Cerebellar cortex (tissue), 1 donor: ENCODE measurements around the gene CMTR1.
A peak's percentile ranks its signal among the peaks of the same experiment; 100 is the strongest.
"Not testable (repeated sequence)": the region's sequence is repeated elsewhere in the genome, so short reads cannot be mapped to it uniquely, and the experiment has no call there.

Experiments
- DNase-seq: peaks from one replicate; pipeline ENCODE4 v3.0.0-alpha.2; 2015; ENCODE audit warnings: low spot score

The CMTR1 gene

DNA sequence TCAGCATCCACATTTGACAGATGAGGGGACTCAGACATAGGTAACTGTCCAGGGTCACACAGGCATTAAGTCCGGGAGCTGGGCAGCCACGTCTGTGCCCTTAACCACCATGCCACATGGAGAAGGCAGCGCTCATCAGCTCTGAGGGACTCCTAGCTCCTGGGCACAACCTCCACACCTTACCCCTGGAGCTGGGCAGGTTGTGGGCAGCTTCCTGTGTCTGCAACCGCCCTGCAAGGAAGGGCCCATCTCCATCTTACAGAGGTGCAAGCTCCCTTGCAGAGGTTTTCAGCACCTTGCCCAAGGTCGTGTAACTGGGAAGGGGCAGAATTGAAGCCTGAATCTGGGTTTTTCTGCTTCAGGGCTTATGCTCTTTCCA lies 58.8 kb downstream of the CMTR1 start:
- no peak for DNase-seq

DNA sequence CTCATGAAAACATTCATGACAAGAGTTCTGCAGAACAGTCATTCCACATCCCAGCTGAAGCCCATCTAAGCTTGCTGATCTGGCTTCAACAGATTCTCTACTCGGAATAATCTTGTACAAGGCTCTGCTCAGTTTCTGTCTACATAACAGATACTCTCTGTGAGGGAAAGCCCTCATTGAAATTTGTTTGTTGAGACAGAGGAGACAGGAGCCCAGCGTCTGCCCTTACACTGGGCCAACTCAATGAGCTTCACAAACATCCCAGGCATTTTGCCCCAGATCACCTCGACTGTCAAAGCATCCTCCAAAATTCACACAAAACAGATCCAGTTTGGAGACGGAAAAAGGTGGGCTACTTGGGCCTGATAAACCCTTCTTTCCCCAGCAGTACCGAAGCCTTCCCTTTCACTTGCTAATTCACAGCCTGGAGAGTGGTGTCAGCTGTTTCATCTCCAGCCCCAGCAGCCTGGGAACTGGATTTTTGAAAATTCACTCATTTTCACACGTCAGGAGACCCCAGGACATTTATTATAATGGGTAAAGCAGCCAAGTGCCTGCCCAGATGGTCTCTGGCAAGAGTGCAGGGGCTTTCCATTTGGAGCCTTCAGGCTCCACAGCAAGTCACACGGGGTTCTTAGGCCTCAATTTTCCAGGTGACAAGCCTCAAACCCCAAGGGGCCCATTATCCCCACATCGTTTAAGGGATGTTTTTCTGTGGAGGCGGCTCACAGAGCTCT lies 59.4 kb downstream of the CMTR1 start:
- peak; percentile 34 for DNase-seq

DNA sequence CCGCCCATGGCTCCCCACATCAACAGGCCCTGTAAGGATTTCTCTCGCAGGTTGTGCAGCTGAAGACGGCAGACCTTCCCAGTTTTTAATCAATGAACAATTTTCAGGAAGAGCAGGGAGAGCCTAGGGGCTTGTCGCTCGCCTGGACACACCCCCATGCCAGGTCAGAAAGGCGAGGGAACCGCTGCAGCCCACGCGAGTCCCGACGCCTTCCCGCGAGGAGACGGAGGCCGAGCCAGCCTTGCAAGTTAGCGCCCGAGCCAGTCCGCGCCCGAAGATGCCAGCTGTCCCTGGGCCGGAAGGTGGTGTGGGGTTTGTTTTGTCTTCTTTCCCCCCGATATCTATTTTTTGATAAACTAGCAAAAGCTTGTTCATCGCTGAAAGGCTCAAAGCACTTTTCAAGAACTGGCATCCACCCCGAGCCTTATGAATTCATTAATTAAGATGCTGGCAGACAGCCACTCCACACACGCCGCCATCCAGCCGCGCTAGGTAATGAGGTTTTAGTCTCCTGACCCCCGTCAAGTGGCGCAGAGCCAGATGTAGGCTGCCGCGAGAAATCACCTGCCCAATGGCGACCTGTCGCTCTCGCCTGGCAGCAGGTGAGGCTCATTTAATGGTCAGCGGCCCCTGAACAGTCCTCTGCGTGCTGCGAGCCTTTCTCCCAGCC lies 60.1 kb downstream of the CMTR1 start:
- DNase-seq, result peak; percentile 61

DNA sequence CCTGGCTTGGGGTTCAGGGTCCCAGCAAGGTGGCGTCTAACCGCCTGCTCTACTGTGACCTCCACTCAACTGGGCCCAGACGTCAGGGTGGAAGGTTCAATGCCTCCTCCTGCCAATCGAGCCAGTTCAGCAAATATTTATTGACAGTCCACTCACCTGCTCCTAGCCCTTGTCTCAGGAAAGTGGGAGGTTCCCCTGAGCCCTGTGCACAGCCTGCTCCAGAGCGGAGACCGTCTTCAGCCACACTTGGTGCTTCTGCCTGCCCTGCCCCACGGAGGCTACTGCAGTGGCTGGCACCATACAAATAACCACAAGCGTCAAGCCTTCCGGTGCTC lies 60.6 kb downstream of the CMTR1 start:
- no peak for DNase-seq

DNA sequence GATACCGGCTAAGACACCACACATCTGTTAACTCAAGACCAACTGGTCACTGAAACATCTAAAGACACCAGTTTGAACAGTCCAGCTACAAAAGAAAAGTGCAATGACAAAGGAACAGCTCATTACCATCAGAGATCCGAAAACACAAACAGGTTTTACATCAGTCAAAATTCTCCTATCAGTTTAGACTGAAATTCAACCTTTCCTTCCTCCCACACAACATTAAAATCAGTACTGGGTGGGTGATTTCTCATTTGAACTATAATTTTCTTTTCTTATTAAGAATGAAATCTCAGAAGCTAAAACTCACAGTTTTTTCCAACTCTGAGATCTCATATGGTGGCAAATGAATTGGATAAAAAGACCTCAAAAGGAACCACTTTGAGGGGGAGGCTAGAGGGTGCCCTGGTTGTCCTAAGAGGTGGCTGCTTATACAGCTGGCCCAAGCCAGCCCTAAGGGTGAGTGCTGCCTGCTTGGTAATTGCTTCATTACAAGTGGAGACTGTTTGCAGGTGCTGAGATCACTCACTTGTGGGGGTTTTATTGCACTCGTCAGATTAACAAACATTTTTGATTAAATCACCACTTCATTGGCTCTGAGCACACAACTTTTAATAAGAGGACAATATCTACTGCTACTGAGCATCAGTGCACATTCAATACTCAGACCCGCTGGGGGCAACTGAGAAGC lies 62.4 kb downstream of the CMTR1 start:
- no peak for DNase-seq

DNA sequence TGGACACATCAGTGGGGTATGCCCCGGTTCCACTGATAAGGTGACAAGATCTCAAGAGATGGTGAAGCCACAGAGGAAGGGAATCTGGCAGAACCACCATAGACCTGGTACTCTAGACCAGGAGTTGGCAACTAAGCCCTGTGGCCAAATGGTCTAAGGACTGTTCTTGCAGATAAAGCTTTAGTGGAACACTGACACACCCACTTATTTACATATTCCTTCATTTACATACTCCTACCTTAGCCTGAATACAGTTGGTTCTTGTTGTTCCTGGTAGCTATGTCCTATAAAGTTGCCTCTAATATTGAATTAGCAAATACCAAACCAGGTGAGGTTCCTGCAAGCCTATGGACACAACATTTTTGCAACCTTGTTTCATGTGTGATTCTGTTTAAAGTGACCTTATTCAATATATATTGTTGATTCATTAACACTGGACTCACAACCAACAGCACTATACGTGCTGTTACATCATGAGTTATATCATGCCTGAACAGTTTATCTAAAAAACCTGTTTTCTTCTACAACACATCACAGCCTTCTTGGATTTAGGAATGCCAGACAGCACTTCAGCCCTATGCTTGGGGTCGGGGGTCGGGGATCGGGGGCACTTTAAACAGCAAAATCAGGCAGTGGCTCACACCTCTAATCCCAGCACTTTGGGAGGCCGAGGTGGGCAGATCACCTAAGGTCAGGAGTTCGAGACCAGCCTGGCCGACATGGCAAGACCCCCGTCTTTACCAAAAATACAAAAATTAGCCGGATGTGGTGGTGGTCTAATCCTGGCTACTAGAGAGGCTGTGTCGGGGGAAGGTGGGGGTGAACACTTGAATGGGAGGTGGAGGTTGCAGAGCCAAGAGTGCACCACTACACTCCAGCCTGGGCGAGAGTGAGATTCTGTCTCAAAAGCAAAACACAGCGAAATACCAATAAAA lies 64.2 kb downstream of the CMTR1 start:
- DNase-seq, result no peak

DNA sequence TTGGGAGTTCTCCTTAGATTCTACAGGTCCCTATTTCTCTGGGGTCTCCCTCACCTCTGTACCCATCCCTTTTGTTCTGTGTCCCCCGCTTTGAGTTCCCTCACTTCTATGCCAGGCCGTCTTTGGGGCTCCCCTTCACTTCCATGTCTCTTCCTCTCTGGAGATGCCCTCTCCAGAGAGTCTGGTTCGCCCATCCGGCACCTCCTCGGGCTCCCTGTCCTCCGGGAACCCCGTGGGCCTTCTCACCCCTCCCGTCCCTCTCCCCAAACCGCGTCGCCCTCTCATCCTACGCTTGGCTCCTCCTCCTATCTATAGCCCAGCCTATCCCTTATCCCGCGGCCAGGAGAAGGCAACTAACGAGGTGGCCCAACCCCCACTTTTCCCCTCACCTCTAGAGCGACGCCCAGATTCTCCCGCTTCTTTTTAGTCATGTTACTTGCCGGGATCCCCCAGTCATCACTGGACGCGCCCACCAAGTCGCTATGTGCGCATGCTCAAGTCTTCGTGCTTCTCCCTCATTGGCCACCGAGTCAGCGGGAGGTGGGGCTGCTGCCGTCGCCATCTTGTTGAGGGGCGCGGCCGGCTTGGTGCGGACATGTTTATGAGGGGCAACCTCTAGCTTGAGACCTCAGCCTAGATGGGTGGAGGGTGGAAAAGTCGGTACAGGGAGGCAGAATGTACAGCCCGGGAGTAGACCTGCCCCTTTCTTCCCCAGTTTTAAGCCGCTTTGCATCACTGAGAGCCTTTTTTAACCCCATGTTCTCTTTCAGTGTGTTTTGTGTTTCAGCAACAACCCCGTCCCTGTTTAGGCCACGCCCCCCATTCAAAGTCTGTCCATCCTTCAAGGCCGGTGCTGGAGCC lies 66.6 kb downstream of the CMTR1 start, which contains the start of gene CCDC167:
Gene CCDC167 (minus strand): TSS at position 461 of the 861 bp plus-strand sequence. CDS start 30 bp downstream, at position 431.
- peak; percentile 98 for DNase-seq

DNA sequence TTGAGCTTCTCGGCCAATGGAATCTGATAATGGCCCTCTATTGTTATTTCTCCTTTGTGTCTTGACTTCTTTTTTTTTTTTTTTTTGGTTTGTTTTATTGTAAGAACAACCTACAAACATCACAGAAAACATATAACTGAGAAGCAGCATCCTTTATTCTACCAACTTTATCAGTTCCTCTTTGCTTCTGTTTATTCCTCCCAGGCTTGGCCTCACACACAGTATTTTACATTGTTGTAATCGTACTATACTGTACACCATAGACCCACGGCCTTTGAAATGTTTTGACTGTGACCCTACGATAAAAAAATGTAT lies 67.2 kb downstream of the CMTR1 start:
- DNase-seq, result no peak

DNA sequence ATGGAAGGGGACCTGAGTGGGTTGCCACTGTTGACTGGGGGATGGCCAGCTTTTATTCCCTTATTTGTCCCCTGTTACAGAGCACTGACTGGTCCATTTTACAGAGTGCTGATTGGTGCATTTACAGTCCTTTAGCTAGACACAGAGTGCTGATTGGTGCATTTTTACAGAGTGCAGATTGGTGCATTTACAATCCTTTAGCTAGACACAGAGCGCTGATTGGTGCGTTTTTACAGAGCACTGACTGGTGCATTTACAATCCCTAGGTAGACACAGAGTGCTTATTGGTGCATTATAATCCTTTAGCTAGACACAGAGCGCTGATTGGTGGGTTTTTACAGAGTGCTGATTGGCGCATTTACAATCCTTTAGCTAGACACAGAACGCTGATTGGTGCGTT lies 67.9 kb downstream of the CMTR1 start:
- not testable (repeated sequence) for DNase-seq

DNA sequence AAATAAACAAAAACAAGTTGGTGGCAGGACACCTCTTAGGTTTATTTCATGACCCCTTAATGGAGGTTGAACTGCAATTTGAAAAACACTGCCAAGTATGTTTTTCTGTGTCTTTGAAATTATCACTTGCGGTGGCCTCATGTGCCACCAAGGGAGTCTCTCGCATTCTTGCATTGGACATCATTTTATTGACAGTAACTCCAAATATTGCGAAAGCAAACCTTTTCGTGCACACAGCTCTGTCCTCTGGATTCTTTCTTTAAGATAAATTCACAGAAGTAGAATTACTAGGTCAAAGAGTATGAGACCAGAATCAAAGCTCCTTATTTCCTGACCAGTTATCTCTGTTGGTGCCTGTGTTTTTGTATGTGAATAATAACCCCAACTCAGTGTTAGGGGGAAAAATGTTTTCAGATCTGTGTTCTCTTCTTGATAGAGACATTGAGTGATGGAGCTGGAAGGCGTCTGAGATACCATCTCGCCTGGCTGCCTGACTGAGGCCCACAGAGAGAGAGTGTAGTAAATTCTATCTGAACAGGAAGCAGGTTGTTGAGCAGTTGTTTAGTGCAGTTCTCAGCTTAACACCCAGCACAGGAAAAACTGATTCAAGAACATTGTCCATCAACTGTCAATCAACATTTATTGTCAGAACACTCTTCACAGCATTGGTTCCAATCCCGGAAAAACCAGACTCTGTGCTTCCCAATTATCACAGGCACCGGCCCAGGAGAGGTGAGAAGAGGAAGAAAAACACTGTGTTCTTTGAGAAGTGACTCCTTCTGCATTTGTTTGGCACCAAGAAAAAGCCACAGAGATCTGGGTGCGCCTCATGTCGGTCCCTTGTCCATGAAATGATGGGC lies 68.8 kb downstream of the CMTR1 start:
- DNase-seq, result no peak

DNA sequence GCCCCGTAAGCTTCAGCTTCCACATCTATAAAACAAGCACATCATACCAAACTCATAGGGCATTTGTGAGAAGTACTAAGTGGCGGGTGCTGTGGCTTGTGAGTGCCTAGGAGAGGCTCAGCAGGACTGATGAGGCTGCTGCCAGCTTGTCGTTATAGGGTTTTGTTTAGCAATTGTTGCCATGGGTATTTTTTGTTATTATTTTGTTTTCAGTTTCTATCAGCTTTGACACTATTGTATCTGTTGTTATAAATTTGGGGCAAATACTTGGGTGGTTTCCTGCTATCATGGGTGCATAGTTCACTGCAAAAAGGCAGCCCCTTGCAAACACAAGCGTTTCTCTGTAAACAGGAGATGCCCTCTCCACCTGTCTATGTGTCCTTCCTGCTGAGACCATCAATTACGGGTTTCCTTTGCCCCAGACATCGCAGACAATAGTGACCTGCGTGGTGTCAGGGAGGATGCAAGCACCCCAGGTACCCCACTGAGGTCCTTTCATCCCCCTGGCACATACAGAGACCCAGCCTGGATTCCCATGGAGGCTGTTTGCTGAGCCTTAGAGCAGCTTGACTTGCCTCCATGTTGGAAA lies 69.8 kb downstream of the CMTR1 start:
- DNase-seq, result no peak

DNA sequence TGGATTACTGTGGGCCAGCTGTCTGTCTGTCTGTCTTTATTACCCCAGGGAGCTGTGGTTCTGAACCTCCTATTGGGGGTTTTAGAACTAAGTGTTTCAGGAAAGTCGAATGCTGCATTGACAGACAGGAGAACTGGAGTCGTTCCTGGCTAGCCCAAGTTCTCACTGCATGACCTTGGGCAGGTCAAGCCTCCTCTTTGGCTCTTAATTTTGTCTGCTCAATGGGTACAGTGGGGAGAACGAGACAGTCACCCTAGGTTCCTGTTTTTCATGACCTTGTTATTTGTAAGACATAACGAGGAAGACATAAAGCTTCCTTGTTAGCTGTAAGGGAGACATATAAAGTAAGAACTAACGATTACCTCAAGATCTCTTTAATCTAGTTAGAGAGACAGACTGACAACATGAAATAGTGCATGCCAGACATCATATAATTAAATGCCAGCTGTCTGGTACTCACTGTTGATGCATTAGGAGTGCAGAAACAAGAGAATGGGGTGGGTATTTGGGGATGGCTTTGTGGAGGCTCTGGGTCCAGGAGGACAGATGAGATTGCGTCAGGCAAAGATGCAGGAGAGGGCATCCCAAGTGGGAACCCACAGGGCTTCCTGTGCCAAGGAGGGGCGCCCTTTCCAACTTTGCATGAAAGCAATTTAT lies 70.4 kb downstream of the CMTR1 start:
- no peak for DNase-seq

DNA sequence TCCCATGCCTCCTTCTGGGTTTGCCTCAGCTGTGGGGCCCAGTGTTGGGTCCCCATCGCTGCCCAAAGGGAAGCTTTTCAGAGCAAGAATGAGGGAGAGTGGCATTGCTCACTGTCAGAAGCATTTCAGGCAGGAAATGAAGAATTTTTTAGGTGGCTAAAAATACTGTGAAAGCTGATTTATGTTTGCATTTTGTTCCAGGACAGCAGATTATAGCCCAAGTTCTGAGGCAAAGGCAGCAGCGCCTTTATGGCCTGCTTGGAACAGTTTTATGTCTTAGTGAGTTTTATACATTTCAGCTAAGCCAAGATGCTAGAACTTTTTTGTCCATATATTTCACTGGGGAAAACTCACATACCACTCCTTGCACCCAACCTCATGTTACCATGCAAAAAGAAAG lies 71.0 kb downstream of the CMTR1 start:
- DNase-seq, result no peak

DNA sequence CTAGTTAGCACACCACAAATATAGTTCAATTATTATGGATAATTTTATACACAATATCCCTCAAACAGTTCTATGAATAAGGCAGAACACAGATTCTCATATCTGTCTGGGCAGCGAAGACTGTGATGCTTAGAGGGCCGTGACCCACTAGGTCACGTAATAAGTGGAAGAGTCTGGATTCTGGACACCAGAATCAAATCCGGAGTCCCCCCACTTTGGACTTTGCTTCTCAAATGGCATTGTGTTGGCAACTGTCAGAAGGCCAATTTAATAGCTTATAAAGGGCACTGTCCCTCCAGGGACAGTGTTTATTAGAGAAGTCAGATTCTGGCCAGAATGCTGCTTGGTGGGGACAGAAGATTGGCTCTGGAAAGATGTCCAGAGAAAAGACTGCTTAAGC lies 73.5 kb downstream of the CMTR1 start:
- no peak for DNase-seq

DNA sequence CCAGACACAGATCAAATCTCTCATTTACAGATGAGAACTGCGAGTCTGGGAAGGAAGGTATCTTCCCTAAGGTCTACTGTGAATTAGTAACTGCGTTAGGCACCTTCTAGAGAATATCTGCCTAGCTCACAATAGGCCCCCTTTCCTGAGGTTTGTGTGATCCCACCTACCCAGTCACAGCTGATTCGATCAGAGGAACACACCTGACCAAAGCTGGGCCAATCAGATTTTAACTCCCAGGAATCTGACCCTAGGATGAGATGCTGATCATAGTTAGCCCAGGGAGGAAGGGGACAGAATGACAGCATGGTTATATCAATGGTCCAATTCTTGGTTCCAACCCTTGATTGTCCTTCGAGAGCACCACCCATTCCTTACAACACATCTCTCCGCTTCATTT lies 74.1 kb downstream of the CMTR1 start:
- no peak for DNase-seq

DNA sequence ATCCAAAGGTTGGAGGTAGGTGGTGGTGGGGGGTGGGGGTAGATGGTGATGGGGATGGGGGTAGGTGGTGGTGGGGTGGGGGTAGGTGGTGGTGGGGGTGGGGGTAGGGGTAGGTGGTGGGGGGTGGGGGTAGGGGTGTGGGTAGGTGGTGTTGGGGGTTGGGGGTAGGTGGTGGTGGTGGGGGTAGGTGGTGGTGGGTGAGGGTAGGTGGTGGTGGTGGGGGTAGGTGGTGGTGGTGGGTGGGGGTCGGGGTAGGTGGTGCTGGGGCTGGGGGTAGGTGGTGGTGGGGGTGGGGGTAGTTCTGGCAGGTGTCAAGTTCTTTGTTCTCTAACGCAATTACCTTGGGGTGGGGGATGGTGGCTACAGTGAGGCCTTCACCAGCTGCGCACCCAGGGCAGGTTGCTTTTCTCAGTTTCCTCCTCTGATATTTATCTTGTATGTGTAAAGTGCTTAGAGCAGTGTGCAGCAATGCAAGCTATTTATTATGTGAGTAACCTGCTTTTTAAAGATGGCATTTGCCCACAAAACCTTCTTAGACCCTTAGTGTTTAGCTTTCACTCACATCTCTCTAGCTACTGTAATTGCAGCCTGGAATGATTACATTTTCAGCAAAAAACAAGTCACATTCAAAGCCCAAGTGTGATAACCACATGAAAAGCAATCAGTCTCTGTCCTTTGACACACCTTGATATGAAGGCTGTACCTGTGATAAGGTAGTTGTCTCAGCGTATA lies 74.8 kb downstream of the CMTR1 start:
- no peak for DNase-seq

DNA sequence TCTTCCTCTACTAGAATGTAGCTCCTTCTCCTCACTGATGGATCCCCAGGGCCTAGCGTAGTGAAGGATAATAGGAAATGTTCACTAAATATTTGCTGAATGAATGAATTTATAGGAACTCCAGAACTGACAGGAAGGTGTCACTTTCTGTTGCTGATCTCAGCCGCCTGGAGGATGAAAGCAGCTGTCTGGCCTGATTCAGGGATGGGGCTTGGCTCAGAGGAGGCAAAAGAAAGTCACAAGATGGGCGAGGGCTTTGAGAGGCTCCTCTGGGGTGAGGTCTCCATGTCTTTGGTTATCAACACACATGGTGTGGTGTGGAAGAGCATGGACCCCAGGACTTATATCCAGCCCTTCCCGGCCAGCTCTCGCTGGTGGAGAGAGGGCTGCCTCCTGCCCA lies 78.2 kb downstream of the CMTR1 start:
- DNase-seq, result no peak

DNA sequence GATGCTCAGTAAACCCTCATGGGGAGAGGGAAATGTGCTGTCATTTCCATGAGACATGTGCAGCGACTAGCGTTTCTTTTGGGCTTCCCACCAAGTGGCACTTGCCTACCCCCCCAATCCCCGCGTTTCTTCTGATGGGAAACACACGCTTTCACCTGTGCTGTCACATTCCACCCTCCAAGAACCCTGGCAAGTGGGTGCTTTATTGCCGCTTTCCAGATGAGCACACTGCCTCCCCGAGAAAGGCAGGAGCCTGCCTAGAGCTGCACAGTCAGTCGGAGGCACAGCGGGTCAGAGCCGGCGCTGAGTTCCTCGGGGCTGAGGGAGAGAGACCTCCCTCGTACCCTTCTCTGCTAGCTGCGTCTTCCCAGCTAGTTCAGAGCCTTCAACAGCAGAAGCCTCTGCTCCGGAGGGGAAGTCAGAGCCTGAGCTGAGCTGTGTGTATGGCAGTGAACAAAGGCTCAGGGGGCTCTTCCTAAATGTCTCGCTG lies 78.9 kb downstream of the CMTR1 start:
- DNase-seq, result no peak
